HEK293T (cell line): ENCODE data around the gene GRIK4.

Experiments used
- ARNT ChIP-seq: fragments of 450-650 bp; IDR thresholded peaks from 2 replicates; pipeline ENCODE4 v1.6.1; 2017; ENCODE audit warnings: mild to moderate bottlenecking
- BHLHE40 ChIP-seq: fragments of 450-650 bp; IDR thresholded peaks from 2 replicates; pipeline ENCODE4 v1.6.1; 2016; ENCODE audit warnings: mild to moderate bottlenecking, moderate library complexity, borderline replicate concordance
- CTBP1 ChIP-seq: fragments of 450-650 bp; IDR thresholded peaks from 2 replicates; pipeline ENCODE4 v1.6.1; 2016; ENCODE audit warnings: borderline replicate concordance
- FOXA1 ChIP-seq: fragments of 450-650 bp; IDR thresholded peaks from 2 replicates; pipeline ENCODE4 v1.6.1; 2016; ENCODE audit warnings: mild to moderate bottlenecking
- FOXK2 ChIP-seq: fragments of 450-650 bp; IDR thresholded peaks from 2 replicates; pipeline ENCODE4 v1.6.1; 2016; ENCODE audit warnings: mild to moderate bottlenecking
- FOXM1 ChIP-seq: fragments of 450-650 bp; IDR thresholded peaks from 2 replicates; pipeline ENCODE4 v1.6.1; 2017; ENCODE audit warnings: mild to moderate bottlenecking, borderline replicate concordance
- HDGF ChIP-seq: fragments of 450-650 bp; IDR thresholded peaks from 2 replicates; pipeline ENCODE4 v1.6.1; 2017; ENCODE audit warnings: antibody characterized with exemption, borderline replicate concordance
- NFRKB ChIP-seq: fragments of 450-650 bp; IDR thresholded peaks from 2 replicates; pipeline ENCODE4 v1.6.1; 2016; ENCODE audit warnings: mild to moderate bottlenecking, moderate library complexity
- SP1 ChIP-seq: fragments of 450-650 bp; IDR thresholded peaks from 2 replicates; pipeline ENCODE4 v1.6.1; 2017
- SUZ12 ChIP-seq: fragments of 450-650 bp; IDR thresholded peaks from 2 replicates; pipeline ENCODE4 v1.6.1; 2016; ENCODE audit warnings: mild to moderate bottlenecking
- TARDBP ChIP-seq: fragments of 450-650 bp; IDR thresholded peaks from 2 replicates; pipeline ENCODE4 v1.6.1; 2016
- ZNF384 ChIP-seq: fragments of 450-650 bp; IDR thresholded peaks from 2 replicates; pipeline ENCODE4 v1.6.1; 2016

DNA sequence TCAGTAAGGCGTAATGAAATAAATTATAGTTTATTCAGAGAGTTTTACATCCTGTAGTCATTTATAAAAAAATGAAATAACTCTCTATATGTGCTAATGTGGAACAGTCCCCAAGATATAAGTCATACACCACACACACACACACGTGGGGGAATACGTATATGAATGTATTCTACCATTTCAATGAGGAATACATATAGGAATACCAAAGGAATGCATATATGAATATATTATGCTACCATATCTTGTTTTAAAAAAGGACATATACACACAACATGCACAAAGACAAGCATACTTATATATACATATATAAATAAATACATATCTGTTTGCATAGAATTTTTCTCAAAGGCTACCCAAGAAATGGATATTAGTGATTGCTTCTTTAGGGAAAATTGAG lies 39.6 kb upstream of the GRIK4 start:
- TF ChIP-seq SP1 (no peak), HDGF (no peak), NFRKB (no peak), SUZ12 (no peak), FOXK2 (no peak), ZNF384 (no peak), FOXM1 (no peak), ARNT (no peak), CTBP1 (no peak), TARDBP (no peak), BHLHE40 (no peak), FOXA1 (no peak)
